ENCODE measurements around the gene CDKAL1. TPM values are rescaled to one million over a fixed set of nuclear protein-coding genes. Genes with fewer than 3 reads are reported as not detected.
"Not testable (repeated sequence)": the region's sequence is repeated elsewhere in the genome, so short reads cannot be mapped to it uniquely, and the experiment has no call there.

The CDKAL1 gene
- total RNA-seq, 1 donor from 2014 or later, result 29.5 TPM

DNA sequence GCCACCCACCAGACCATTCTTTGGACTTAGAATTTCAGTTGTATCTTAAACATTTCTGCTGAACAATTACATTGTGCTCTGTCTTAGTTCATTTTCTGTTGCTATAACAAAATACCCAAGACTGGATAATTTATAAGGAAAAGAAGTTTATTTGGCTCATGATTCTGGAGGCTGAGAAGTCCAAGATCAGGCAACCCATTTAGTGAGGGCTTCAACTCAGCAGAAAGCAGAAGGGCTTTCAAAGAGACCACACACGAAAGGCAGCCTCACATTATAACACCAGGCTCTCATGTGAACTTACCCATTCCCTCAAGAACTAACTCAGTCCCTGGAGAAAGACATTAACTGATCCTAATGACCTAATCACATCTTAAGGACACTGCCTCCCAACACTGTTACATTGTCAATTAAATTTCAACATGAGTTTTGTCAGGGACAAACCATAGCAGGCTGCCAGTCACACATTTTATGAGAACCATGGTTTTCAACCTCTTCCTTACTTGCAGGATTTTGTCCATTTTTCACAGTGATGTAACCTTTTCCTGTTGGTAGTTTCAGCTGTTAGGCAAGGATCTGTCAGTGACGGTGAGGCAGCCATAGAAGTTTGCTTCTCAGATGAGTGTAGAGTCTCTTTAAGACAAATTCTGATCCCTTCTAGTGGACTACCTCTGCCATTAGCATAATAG, 659.7 kb downstream of the CDKAL1 start:
- intact Hi-C loops (cut with micrococcal nuclease), result no loop called here

DNA sequence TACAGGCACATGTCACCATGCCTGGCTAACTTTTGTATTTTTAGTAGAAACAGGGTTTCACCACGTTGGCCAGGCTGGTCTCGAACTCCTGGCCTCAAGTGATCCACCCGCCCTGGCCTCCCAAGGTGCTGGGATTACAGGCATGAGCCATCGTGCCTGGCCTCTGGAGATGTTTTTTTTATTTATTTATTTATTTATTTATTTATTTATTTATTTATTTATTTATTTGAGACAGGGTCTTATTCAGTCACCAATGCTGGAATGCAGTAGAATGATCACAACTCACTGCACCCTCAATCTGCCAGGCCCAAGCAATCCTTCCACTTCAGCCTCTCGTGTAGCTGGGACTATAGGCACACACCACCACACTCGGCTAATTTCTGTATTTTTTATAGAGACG, 661.0 kb downstream of the CDKAL1 start:
- intact Hi-C loops (cut with micrococcal nuclease), result not testable (repeated sequence)

DNA sequence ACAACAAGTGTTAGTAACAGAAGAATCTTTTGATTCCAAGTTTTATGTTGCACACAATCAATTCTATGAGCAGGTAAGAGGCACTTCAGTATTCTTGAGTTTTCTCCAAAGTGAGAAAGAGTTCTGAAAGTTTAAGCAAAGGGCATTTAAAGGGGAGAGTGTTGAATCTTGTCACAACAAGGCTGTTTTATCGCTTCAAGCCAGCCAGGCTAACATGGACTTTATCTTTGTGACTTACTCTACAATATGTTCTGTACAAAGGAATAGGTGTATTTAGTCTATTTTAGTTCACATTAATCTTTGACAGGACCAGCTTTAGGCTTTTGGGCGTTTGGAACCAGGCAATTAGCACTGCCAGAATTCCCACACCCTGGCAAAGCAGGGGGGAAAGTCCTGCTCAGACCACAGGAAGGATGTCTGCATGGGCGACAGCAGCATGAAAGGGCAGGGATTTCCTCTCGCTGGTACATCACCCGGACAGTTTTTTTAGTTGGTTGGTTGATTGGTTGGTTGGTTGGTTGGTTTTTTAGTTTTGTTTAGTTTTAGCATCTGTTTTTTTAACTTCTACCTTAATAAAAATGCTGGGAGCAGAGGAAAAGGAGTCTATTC, 663.9 kb downstream of the CDKAL1 start:
- intact Hi-C loops (cut with micrococcal nuclease), result no loop called here

DNA sequence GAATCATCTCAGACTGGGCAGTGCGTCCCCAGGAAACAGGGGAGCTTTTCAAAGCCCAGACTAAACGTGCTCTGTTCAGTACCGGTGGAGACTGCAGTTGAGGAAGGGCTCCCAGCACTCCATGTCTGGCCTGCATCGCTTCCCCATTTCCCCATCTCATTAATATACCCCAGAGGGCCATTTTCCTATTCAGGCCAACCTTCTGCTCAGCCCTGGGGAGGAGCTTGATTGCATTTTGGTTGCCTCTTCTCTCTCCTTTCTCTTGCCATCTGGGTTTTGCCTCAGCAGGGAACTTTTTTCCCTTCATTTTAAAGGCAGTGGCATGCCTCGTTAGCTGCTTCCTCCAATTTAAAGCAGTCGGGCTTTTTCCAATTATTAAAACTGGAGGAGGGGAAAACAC, 665.0 kb downstream of the CDKAL1 start:
- intact Hi-C loops (cut with micrococcal nuclease), result no loop called here

GRCh38 chr6:21200134-21200870, 666.0 kb downstream of the CDKAL1 start:
- intact Hi-C loops (cut with micrococcal nuclease), result no loop called here

DNA sequence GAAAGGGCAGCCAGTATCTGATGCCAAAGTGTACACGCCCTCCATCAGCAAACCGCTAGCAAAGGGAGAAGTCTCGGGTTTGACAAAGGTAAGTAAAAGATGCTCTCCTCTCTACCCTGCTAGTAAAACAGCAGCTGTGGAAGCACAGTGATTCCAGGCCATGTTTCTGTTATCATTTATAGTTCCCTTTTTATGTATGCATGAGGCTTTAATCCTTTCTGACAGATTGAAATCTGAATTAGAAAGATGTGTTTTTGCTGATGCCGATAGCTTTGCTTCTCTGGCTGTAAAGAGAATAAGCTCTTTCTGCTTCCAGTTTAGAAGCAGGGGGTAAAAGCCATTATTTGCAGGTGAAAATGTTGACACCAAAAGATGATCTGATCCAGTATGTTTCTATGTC, 666.9 kb downstream of the CDKAL1 start:
- intact Hi-C loops (cut with micrococcal nuclease), result no loop called here

DNA sequence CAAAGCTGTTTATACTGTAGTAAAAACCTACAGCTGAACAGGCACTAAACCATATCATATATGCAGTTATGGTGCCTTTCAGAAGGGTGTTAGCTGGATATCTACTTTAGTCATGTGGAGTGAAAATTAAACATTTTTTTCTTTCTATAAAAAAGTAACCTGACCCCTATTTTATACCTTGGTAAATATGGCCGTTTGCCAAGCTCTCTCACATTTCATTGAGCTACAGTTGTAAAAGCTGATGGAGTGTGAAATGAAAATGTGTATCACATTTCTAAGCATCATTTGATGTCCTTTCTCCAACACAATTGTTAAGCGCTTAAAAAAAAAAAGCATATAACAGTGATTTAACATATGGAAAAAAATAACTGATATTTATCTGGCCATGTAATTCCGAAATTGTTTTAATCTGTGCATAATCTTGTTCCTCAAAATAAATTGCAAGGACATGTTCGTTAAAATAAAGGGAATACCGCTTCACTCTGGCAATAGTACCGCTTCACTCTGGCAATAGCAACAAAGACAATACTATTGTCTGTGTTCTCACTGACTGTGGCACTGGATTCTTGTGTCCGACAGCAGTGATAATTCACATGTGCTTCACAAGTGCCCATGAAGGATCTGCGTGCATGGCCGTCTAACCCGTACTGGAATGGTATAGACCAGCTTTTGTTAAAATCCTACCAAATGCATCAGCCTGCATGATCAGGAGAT, 667.5 kb downstream of the CDKAL1 start:
- intact Hi-C loops (cut with micrococcal nuclease), result no loop called here

DNA sequence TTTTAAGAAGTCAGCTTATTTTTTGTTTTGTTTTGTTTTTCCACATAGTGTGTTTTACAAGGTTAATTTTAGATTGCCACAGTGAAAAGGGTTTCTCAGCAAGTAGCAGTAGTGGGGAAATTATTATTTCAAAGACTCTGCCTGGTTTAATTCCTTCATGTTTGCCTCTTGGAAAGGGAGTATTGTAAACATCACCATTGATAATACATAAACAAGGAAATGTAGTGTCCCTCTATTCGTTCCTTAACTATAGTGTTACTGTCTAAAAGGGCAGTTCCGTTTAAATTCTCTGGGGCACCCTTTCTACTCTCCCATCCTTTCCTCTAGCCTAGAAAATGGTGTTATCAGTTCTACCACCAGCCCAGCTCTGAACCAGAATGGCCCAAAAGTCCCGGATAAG, 668.3 kb downstream of the CDKAL1 start:
- intact Hi-C loops (cut with micrococcal nuclease), result no loop called here

DNA sequence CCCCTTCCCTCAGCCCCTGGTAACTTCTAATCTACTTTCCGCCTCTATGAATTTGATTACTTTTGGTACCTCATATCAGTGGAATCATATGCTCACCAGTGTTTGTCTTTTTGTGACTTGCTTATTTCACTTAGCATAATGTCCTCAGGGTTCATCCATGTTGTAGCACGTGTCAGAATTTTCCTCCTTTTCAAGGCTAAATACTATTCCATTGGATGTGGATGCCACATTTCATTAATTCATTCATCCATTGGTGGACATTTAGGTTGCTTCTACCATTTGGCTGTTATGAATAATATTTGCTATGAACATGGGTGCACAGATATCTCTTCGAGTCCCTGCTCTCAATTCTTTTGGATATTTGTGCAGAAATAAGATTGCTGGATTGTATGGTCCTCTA, 670.7 kb downstream of the CDKAL1 start:
- intact Hi-C loops (cut with micrococcal nuclease), result no loop called here

GRCh38 chr6:21208081-21208795, 674.0 kb downstream of the CDKAL1 start:
- intact Hi-C loops (cut with micrococcal nuclease), result no loop called here

DNA sequence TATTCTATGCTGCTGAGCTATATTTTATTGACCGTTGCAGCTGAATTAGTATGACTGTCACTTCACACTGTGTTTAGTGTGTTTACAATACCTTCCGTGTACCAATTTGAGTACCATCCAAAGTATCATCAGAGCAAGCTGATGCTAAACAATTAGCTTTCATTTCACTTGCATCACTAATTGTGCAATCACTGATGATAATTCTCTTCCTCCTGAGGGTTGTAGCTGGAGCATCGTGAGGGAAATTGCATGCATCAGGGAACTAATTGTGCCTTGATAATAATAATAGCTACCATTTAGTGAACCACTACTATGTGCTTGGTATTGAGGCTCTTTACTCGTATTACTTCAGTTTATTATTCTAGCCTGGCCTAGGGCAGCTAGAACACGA, 674.5 kb downstream of the CDKAL1 start:
- intact Hi-C loops (cut with micrococcal nuclease), result no loop called here

DNA sequence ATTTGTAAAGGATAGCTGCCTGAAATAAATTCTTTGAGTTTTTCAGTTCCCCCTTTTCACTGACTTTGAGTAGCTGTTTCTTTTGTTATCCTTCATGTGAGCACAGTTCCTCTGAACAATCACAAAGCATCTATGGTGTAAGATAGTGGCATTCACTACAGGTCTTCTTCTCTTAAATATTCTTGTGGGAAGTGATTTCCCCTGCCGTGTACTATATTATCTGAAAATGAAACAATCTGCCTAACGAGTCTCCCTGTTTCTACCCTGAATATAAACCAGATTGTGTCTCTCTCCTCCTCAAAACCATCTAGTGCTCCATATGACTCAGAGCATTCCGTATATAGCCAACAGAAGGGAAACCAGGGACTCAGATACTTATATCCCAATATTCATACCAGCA, 679.2 kb downstream of the CDKAL1 start:
- intact Hi-C loops (cut with micrococcal nuclease), result no loop called here

GRCh38 chr6:21214738-21215448, 680.6 kb downstream of the CDKAL1 start:
- intact Hi-C loops (cut with micrococcal nuclease), result no loop called here

- intact Hi-C loops (cut with micrococcal nuclease), result no loop called here
Observed at GRCh38 chr6:21219241-21219640, 685.0 kb downstream of the CDKAL1 start.

DNA sequence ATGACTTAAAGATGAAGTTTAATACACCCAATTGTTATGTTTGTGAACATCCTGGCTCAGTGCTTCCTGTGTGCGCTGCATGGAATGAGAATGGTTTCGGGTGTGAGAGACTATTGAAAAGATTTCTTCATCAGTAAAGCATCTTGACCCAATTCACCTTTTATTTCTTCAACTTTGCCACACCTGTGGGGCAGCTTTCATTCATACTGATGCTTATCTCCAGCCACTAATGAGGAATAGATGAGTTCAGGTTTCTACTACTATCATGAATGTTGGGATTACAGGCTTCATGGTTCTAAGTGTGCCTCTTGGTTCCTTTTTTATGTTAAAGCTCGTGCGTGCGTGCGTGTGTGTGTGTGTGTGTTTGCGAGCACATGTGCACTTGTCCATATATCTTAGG, 685.6 kb downstream of the CDKAL1 start:
- intact Hi-C loops (cut with micrococcal nuclease), result no loop called here

DNA sequence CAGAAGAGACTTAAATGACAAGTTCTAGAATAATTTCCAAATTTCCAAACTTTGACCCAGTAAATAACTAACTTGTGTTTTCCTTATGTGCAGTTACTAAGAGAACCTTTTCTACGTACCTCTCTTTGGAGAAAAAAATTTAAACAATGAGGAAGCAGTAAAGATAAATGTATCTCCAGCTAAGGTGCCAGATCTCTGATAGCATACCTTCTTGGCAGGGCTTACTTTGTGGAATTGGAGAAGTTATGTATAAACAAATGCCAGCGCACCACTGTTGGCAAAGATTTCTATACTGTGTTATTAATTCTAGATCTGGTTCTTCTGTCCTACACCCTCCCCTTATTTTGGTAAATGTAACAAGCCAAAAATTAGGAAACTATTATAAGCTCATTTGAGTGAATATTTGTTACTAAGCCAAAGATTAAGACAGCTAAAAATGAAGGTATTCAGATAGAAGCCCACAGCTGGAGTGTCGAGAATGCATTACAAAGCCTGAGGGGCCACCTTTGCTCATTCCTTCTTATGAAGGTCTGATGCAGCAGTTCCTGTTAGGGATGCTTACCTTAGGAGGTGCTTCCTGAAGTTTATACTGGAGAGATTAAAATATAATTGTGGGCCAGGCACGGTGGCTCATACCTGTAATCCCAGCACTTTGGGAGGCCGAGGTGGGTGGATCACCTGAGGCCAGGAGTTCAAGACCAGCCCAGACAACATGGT, 686.2 kb downstream of the CDKAL1 start:
- intact Hi-C loops (cut with micrococcal nuclease), result no loop called here

- intact Hi-C loops (cut with micrococcal nuclease), result no loop called here
Observed at GRCh38 chr6:21222656-21223055, 688.4 kb downstream of the CDKAL1 start.

DNA sequence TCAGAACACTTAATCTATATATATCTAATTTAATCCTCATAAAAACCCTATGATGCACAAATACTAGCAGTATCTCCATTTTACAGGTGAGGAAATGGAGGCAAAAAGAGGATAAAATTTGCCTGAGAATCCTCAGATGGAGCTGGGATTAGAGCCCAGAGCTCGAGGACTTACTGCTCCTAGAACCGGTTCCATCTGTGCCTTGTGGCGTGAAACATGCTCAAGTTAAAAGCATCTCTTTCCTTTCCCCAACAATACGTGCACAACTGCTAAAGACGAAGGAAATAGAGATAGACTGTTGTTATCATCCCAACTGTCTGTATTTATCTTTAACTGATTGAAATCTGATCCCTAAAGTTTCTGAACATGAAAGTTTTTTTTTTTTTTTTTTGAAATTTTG, 691.7 kb downstream of the CDKAL1 start:
- intact Hi-C loops (cut with micrococcal nuclease), result no loop called here

GRCh38 chr6:21227486-21227885, 693.2 kb downstream of the CDKAL1 start:
- intact Hi-C loops (cut with micrococcal nuclease), result no loop called here

- intact Hi-C loops (cut with micrococcal nuclease), result no loop called here
Observed at GRCh38 chr6:21228411-21228810, 694.2 kb downstream of the CDKAL1 start.

Data from T-helper 2 cell treated with Interferon-gamma antibody and Interleukin-4, amounts not matched to agents 100 ng/mL and 5 ng/mL, for 36 hours (primary cell).